Mucosa of stomach (tissue), 1 donor: Measurements from ENCODE around the gene SMCHD1.
"Not testable (repeated sequence)": the region's sequence is repeated elsewhere in the genome, so short reads cannot be mapped to it uniquely, and the experiment has no call there.

Source experiments
- H3K27me3 ChIP-seq: one replicate; pipeline ENCODE4 v1.7.0; 2013; ENCODE audit warnings: mild to moderate bottlenecking, low read length; ENCODE audit not compliant: control insufficient read depth, insufficient read depth
- H3K36me3 ChIP-seq: one replicate; pipeline ENCODE4 v1.7.0; 2013; ENCODE audit warnings: low read length; ENCODE audit not compliant: control insufficient read depth, insufficient read depth
- H3K4me1 ChIP-seq: one replicate; pipeline ENCODE4 v1.7.0; 2013; ENCODE audit warnings: mild to moderate bottlenecking, low read length; ENCODE audit not compliant: control insufficient read depth, insufficient read depth
- H3K4me3 ChIP-seq: one replicate; pipeline ENCODE4 v1.7.0; 2013; ENCODE audit warnings: low read length
- H3K9ac ChIP-seq: one replicate; pipeline ENCODE4 v1.7.0; 2013; ENCODE audit warnings: mild to moderate bottlenecking, low read length, moderate library complexity
- H3K9me3 ChIP-seq: one replicate; pipeline ENCODE4 v1.7.0; 2013; ENCODE audit warnings: mild to moderate bottlenecking, low read length, moderate library complexity; ENCODE audit not compliant: control insufficient read depth
- donor health status: Pancreatic carcinoma.

SMCHD1 gene

DNA sequence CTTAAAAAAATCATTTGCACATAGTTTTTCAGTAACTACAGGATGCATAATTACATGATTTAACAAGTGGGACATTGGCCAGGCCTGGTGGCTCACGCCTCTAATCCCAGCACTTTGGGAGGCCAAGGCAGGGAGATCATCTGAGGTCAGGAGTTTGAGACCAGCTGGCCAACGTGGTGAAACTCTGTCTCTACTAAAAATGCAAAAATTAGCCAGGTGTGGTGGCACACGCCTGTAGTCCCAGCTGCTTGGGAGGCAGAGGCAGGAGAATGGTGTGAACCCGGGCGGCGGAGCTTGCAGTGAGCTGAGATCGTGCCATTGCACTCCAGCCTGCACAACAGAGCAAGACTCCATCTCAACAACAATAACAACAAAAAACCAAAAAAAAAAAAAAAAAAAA, 6.8 kb downstream of the SMCHD1 start:
- not testable (repeated sequence) for H3K27me3 ChIP-seq, H3K36me3 ChIP-seq, H3K9me3 ChIP-seq, H3K4me3 ChIP-seq, H3K9ac ChIP-seq
- H3K4me1 ChIP-seq, result peaks cover 16% of the 10 kb centered on the region

DNA sequence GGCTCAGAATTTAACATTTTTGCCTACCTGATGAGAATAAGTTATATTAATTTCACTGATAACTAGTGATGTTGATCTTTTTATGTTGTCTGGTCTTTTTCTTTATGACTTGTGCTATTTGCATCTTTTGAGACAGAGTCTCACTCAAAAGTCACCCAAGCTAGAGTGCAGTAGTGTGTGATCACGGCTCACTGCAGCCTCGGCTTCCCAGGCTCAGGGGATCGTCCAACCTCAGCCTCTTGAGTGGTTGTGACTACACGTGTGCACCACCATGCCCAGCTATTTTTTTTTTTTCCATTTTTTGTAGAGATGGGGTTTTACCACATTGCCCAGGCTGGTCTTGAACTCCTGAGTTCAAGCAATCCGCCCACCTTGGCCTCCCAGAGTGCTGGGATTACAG, 7.5 kb downstream of the SMCHD1 start:
- no peaks in the 10 kb centered on the region for H3K27me3 ChIP-seq
- no peak overlapping the region for H3K9ac ChIP-seq
- H3K9me3 ChIP-seq, result no peaks in the 10 kb centered on the region
- H3K36me3 ChIP-seq, result no peaks in the 10 kb centered on the region
- H3K4me3 ChIP-seq, result no peak overlapping the region
- H3K4me1 ChIP-seq, result peaks cover 16% of the 10 kb centered on the region

DNA sequence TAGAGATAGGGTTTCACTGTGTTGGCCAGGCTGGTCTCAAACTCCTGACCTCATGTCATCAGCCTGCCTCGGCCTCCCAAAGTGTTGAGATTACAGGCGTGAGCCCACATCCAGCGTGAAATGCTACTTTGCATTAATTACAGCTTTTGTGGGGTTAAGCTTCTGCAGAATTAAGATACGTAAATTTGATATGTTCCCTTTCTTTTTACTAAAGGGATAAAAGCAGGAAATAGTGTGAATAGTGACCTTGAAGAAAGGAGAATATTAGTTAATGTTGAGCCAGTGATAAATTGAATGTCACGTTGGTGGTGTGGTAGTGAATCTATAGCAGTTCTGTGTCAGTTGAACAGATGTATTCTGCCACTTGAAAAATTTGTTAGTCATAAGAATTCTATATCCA, 16.9 kb downstream of the SMCHD1 start:
- no peak overlapping the region for H3K4me3 ChIP-seq
- no peak overlapping the region for H3K9ac ChIP-seq
- peaks cover 4% of the 10 kb centered on the region for H3K36me3 ChIP-seq
- no peaks in the 10 kb centered on the region for H3K9me3 ChIP-seq
- H3K27me3 ChIP-seq, result no peaks in the 10 kb centered on the region
- no peaks in the 10 kb centered on the region for H3K4me1 ChIP-seq

DNA sequence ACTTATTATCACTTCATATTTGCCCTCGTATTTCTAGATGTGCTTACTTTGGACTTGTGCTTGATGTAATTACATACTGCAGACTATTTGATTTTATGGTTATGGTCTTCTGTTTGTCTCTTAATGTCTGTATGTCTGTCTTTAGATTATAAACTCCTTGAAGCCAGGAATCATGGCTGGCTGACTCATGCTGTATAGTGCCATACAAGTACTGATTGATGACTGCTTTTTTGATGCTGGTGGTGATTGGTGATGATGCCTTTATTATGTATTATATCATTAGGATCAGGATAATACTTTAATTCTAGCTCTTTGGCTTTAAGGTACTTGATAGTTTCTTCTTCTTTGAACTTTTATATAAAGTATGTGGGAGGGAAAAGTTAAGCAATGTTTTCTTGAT, 17.3 kb downstream of the SMCHD1 start:
- Histone ChIP-seq H3K27me3 (no peaks in the 10 kb centered on the region), H3K4me1 (no peaks in the 10 kb centered on the region), H3K9ac (no peak overlapping the region), H3K9me3 (no peaks in the 10 kb centered on the region), H3K36me3 (peaks cover 4% of the 10 kb centered on the region), H3K4me3 (no peak overlapping the region)

DNA sequence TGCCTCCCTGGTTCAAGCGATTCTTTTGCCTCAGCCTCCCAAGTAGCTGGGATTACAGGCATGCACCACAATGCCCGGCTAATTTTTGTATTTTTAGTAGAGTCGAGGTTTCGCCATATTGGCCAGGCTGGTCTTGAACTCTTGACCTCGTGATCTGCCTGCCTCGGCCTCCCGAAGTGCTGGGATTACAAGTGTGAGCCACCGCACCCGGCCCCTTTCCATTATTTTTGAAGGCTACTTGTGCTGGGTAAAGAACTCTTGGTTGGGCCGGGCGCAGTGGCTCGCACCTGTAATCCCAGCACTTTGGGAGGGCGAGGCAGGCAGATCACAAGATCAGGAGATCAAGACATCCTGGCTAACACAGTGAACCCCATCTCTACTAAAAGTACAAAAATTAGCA, 23.4 kb downstream of the SMCHD1 start:
- not testable (repeated sequence) for H3K4me3 ChIP-seq, H3K36me3 ChIP-seq, H3K9me3 ChIP-seq, H3K4me1 ChIP-seq, H3K27me3 ChIP-seq, H3K9ac ChIP-seq

DNA sequence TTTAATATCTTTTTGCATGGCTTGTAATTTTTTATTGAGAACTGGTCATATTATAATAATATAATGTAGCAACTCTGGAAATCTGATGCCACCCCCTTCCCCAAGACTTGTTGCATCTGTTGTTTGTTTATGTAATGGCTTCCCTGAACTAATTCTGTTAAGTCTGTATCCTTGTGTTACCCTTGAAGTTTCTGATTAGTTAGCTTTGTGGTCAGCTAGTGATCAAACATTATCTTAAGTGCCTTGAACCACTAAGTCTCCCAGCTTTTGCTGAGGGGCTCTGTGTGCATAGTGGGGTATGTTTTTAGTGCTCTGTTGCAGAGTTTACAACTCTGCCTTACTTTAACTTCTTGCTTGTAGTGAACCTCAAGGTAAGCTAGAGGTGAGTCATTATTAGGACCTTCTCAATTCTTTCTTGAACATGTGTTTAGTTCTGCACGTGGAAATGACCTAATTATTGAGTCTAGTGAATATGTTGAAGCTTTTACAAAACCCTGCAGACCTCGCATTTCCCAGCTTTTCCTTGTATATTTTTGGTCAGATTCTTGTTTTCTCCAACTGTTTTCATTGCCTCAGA, 24.8 kb downstream of the SMCHD1 start:
- Histone ChIP-seq H3K27me3 (no peaks in the 10 kb centered on the region), H3K4me1 (no peaks in the 10 kb centered on the region), H3K9ac (no peak overlapping the region), H3K36me3 (peaks cover 4% of the 10 kb centered on the region), H3K4me3 (no peak overlapping the region), H3K9me3 (no peaks in the 10 kb centered on the region)

DNA sequence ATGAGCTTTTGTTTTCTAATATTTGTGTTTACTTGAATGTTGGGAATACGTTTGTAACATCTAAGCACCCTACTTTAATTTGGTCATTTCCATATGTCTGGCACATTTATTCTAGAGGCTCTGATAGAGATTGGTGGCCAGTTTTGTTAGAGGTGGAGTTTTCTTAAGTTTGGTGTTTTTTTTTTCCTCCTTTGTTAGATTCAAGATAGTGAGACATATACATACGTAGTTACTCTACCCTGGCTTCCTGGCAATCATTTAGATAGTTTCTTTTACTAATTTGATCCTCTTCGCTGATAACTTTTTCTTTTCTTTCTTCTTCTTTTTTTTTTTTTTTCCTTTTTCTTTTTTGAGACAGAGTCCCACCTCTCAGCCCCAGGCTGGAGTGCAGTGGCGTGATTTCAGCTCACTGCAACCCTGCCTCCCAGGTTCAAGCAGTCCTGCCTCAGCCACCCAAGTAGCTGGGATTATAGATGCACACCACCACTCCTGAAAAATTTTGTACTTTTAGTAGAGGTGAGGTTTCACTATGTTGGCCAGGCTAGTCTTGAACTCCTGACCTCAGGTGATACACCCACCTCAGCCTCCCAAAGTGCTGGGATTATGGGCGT, 26.6 kb downstream of the SMCHD1 start:
- Histone ChIP-seq H3K27me3 (no peaks in the 10 kb centered on the region), H3K4me1 (no peaks in the 10 kb centered on the region), H3K4me3 (no peak overlapping the region), H3K36me3 (no peaks in the 10 kb centered on the region), H3K9ac (no peak overlapping the region), H3K9me3 (no peaks in the 10 kb centered on the region)

DNA sequence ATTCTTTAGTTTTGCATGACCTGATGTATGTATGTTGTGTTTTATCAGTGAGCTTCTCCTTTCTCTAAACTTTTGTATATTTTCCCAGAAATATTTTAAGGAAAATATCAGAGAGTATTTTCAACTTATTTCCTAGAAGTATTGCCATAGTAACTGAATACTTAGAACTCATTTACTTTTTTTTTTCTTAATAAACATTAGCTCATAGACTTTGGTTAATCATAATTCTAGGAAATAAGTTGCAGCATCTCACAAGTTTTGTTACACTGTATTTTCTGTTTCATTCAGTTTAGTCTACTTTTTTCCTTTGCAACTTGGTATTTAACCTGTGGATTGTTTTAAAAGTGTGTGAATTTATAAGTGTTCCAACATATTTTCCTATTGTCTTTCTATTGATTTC, 27.5 kb downstream of the SMCHD1 start:
- Histone ChIP-seq H3K9me3 (no peaks in the 10 kb centered on the region), H3K4me3 (no peak overlapping the region), H3K4me1 (no peaks in the 10 kb centered on the region), H3K36me3 (no peaks in the 10 kb centered on the region), H3K27me3 (no peaks in the 10 kb centered on the region), H3K9ac (no peak overlapping the region)

DNA sequence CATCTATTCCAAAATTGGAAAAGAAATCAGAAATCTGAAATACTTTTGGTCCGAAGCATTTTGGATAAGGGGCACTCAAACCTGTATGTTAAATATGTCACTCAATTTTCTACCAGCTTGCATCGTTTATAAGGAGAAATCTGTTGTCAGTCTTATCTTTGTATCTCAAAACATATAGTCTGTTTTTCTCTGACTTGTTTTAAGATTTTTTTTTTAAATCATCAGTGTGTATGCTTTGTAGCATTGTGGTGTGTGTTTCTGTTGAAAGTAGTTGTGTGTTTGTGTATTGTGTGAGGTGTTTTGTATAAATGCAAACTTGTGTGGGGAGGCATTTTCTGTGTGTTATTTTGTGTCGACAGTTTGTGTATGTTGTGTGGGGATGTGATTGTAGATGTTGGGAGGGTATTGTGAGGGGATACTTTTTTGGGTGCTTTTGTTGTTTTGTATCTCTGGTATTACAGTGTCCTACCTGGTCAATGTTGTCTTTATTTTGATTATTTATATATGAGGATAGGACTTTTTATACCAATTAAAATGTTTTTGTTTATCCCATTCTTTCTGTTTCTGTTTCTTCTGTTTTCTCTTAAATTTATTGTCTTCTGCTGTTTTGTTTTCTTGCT, 30.9 kb downstream of the SMCHD1 start:
- Histone ChIP-seq H3K4me1 (no peaks in the 10 kb centered on the region), H3K4me3 (no peak overlapping the region), H3K9me3 (no peaks in the 10 kb centered on the region), H3K27me3 (no peaks in the 10 kb centered on the region), H3K36me3 (no peaks in the 10 kb centered on the region), H3K9ac (no peak overlapping the region)

DNA sequence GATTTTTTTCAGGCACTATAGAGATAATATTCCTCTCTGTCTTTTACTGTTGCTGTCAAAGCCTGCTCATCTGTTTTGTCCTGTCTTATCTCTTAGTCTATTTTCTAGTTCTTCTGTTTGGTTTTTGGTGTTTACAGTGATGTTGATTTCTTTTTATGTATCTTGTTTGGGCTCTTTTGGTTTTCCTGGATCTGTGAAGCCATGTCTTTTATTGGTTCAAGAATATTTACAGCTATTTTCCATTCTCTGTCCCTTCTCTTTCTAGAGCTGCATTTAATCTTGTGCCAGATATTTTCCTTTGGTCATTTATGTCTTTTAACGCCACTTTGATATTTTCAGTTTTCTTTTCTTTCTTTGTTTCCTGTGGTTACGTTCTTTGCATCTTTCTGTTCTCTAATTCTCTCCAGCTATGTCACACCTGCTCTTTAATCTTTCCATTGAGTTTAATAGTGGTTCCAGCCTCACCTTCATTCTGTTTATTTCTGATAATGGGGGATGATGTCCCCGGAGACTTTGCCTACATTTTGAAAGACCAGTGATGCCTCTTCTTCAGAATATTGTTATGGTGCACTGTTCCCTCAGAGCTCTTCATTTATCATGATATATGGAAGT, 32.0 kb downstream of the SMCHD1 start:
- no peaks in the 10 kb centered on the region for H3K9me3 ChIP-seq
- no peaks in the 10 kb centered on the region for H3K36me3 ChIP-seq
- no peak overlapping the region for H3K4me3 ChIP-seq
- no peaks in the 10 kb centered on the region for H3K27me3 ChIP-seq
- H3K4me1 ChIP-seq, result no peaks in the 10 kb centered on the region
- no peak overlapping the region for H3K9ac ChIP-seq

DNA sequence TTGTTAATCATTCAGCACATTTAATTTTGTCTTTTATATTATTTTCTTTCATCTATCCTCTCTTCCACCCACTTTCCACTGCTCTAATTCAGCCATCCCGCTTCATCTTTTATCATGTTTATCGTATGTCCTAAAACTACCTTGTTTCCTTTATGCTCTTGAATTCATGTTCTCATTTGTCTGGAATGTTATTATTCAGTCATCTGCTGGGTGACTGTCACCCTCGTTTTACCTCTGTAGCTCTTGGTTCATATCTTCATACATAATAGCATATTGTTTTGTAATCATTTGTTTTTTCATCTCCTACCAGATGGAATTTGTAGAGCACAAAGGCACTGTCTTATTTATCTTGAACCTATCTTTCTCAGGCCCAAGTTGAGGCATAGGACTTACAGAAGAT, 37.0 kb downstream of the SMCHD1 start:
- Histone ChIP-seq H3K4me1 (no peaks in the 10 kb centered on the region), H3K4me3 (no peak overlapping the region), H3K36me3 (no peaks in the 10 kb centered on the region), H3K9me3 (no peaks in the 10 kb centered on the region), H3K27me3 (no peaks in the 10 kb centered on the region), H3K9ac (no peak overlapping the region)

DNA sequence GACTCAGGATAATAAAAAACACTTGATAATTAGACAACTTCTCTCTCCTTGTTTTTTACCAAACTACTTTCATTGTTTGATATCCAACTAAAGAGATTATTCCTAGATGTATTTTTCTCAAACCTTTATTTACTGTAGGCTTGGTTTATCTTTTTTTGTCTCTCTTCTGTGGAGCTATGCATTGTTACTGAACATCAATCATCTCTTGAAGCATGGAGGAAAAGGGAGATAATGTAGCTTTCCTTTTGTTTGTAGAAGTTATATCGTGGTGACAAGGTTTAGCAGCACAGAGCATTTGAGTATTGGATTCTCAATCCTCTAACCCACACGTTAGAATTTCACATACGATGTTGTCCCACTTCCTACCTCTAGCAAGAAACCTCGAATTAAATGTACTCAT, 41.7 kb downstream of the SMCHD1 start:
- no peaks in the 10 kb centered on the region for H3K36me3 ChIP-seq
- H3K4me1 ChIP-seq, result no peaks in the 10 kb centered on the region
- no peak overlapping the region for H3K4me3 ChIP-seq
- H3K27me3 ChIP-seq, result no peaks in the 10 kb centered on the region
- no peak overlapping the region for H3K9ac ChIP-seq
- no peaks in the 10 kb centered on the region for H3K9me3 ChIP-seq
